SW 1271 (cell line): ENCODE data around the gene ACOT7.

Experiments used
- DNase-seq, 2 experiments: peaks; one replicate each; lab custom pipeline; 2025; lab: John Stamatoyannopoulos, UW

The ACOT7 gene

GRCh38 chr1:6343506-6344405 is 49.8 kb downstream of the ACOT7 start:
- DNase-seq = peak in 1 of 2 experiments; percentile 49

GRCh38 chr1:6342056-6342455 is 51.5 kb downstream of the ACOT7 start:
- no peak for DNase-seq

GRCh38 chr1:6338695-6339094 is 54.9 kb downstream of the ACOT7 start:
- no peak for DNase-seq

GRCh38 chr1:6336776-6337622 is 56.6 kb downstream of the ACOT7 start:
- no peak for DNase-seq

GRCh38 chr1:6334261-6334993 is 59.1 kb downstream of the ACOT7 start:
- no peak for DNase-seq

- DNase-seq = no peak
Measured at GRCh38 chr1:6332821-6333220, 60.7 kb downstream of the ACOT7 start.

- no peak for DNase-seq
Measured at GRCh38 chr1:6331543-6332273, 61.9 kb downstream of the ACOT7 start.

- DNase-seq = no peak
Measured at GRCh38 chr1:6330410-6330911, 63.1 kb downstream of the ACOT7 start.

- no peak for DNase-seq
Measured at GRCh38 chr1:6329851-6330250, 63.7 kb downstream of the ACOT7 start.

GRCh38 chr1:6329396-6329795 is 64.2 kb downstream of the ACOT7 start:
- DNase-seq = no peak

- DNase-seq = no peak
Measured at GRCh38 chr1:6328696-6329095, 64.9 kb downstream of the ACOT7 start.

- DNase-seq = no peak
Measured at GRCh38 chr1:6328091-6328490, 65.5 kb downstream of the ACOT7 start.

GRCh38 chr1:6325482-6325881 is 68.1 kb downstream of the ACOT7 start:
- no peak for DNase-seq

- no peak for DNase-seq
Measured at GRCh38 chr1:6322161-6322560, 71.4 kb downstream of the ACOT7 start.

- no peak for DNase-seq
Measured at GRCh38 chr1:6321205-6321604, 72.4 kb downstream of the ACOT7 start.

GRCh38 chr1:6317098-6317760 is 76.3 kb downstream of the ACOT7 start:
- DNase-seq = no peak

GRCh38 chr1:6316240-6317097 is 77.1 kb downstream of the ACOT7 start:
- no peak for DNase-seq

GRCh38 chr1:6314503-6314902 is 79.1 kb downstream of the ACOT7 start:
- no peak for DNase-seq

- DNase-seq = no peak
Measured at GRCh38 chr1:6313393-6314200, 80.0 kb downstream of the ACOT7 start.
